LNCAP (cell line): ENCODE measurements around the gene TNIP1.

Experiments
- TF ChIP-seq, protein P1 (sequence below): fragments of 450-650 bp; IDR thresholded peaks from 2 replicates; pipeline ENCODE4 v1.5.1; 2017; ENCODE audit warnings: mild to moderate bottlenecking

The TNIP1 gene

DNA sequence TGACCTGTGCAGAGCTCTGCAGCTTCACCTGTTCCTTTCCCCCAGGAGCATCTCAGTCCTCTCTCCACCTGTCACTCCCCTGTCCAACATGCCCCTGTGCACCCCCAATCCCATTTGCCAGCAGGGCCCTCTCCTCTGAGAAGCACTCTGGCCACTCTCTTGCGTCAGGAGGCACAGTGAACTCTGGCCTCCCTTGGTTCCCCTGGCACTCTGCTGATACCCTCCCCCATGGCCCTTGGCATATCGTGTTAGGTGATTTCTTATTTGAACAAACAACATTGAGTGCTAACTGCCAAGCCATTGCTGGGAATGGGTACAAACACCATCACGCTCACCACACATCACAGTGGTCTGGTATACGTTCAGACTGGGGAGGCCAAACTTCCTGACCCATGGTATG, 20.9 kb upstream of the TNIP1 start:
- TF ChIP-seq, protein P1, sequence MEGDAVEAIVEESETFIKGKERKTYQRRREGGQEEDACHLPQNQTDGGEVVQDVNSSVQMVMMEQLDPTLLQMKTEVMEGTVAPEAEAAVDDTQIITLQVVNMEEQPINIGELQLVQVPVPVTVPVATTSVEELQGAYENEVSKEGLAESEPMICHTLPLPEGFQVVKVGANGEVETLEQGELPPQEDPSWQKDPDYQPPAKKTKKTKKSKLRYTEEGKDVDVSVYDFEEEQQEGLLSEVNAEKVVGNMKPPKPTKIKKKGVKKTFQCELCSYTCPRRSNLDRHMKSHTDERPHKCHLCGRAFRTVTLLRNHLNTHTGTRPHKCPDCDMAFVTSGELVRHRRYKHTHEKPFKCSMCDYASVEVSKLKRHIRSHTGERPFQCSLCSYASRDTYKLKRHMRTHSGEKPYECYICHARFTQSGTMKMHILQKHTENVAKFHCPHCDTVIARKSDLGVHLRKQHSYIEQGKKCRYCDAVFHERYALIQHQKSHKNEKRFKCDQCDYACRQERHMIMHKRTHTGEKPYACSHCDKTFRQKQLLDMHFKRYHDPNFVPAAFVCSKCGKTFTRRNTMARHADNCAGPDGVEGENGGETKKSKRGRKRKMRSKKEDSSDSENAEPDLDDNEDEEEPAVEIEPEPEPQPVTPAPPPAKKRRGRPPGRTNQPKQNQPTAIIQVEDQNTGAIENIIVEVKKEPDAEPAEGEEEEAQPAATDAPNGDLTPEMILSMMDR, result no peak

DNA sequence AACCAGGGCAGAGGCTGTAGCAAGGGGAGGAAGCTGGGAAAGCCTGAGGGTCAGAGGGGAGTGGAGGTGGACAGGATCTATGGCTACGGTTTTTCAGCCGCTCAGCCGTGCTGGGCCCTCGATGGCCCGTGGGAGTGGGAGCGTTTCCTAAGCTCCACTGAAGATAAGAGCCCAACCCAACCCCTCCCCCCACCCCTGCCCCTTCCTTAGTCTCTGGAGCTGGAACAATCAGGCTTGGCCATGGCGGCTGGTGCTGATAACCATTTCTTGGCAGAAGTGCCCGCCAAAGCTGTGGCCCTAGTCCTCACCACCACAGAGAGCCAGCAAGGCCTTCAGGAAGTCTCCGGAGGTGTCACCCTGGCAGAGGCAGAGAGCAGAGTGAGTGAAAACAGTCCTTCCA, 20.3 kb upstream of the TNIP1 start:
- TF ChIP-seq, protein P1, result no peak

DNA sequence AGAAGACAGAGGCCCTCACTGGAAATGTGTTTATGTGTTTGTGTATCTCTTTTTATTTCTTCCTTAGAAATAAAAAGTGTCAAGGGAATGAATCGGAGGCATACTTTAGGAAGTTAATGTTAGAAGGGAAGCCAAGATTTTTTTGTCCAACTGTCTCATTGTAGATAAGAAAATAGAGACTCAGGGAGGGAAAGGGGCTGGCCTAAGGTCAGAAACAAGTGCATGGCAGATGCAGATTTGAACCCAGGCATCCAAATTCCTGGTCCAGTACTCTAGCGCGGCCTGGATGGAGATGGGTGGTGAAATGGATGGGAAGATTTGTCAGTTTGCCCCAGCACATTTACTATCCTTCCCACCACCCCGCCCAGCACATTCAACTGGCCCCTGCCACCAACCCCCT, 19.8 kb upstream of the TNIP1 start:
- TF ChIP-seq, protein P1, result no peak

DNA sequence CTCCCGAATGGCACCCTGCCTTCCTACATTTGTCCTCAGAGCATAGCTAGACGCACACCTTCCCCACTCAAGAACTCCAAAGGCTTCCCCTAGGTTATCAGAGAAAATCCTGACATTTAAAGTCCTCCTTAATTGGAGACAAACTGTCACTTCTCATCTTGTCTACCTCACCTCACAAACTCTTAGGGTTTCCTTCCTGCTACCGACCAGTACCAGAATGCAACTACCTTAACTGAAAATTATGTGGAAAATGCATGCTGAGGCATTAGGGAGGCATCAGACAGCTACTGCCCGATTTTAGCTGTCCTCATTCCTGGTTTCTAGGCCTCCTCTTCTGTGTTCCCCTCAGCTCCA, 17.9 kb upstream of the TNIP1 start:
- TF ChIP-seq, protein P1, result no peak

DNA sequence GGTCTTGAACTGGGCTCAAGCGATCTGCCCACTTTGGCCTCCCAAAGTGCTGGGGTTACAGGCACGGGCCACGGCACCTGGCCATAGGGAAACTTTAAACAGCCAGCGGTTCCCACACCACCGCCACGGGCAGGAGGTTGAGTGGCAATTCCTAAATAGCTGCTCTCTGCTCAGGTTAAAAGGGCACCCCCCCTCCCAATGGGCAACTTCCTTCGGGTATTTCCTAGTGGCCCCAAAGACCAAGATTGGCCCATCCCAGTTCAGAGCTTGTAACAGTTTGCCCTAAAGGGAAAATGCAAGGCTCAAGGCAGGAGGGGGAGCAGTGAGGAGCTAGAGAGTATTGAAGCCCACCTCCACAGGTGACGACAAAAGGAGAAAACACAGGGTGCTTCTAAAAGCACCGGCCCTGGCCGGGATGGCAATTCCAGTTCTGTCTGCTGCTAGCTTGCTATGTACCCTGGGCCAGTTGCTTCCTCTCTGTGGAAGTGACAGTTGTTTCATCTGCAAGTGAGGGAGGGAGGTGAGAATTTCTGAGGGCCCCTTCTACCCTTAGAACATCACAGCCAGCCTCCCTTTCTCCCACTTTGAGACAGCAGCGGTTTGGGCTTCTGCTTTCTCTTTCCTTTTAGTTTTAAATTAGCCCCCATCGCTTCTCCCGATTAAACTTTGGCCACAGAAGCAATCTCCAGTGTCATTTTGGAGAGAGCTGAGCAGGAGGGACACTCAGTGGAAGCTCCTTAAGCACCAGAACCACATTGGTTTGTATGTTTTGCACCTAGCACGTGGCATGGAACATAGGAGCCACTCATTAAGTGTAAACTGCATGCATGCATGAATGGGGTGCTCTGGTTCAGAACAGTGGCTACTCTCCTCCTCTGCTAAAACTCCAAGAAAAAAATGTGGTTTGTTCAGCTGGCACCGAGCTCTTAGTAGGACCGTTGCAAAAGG, 17.3 kb upstream of the TNIP1 start:
- TF ChIP-seq, protein P1, result no peak

DNA sequence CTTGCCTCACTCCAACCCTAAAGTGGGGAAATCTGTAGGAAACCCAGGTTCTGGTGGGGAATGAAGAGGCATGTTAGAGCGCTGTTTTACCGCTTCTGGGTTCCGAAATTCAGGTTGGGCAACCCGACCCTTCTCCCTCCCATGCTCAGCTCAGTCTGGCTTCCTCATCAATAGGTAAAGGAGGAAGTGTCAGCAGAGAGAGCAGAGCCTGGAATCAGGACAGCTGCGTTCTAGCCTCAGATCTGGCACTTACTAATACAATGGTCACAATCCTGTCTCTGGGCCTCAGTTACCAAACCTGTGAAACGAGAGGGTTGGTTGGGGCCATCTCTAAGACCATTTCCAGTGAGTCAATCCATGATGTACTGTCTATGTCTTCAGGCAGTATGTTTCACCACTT, 16.2 kb upstream of the TNIP1 start:
- TF ChIP-seq, protein P1, result no peak

DNA sequence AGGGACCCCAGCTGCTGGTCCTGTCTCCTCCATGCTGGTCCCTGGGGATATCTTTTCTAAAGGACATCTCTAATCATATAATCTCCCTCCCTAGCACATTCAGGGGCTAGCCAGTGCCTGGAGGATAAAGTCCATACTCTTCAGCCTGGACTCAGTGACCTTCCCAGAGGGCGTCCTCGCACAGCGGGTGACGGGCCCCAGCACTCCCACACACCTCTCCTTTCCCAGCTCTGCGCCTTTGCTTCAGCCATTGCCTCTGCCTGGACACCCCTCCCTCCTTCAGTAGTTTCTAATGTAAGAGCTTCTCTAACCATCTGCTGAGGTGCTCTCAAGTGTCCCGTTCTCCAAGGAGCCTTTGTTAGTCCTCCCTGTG, 15.2 kb upstream of the TNIP1 start:
- TF ChIP-seq, protein P1, result no peak
